OCI-LY7 (cell line): ENCODE data around the gene TMEM191C.

Experiments
- CTCF ChIP-seq: fragments of 200-600 bp; sonication (generic); conservative IDR thresholded peaks from 2 replicates; pipeline ENCODE4 v1.5.1; 2014; ENCODE audit warnings: mild to moderate bottlenecking, antibody characterized with exemption, low read length, moderate library complexity, mixed read lengths
- EZH2phosphoT487 ChIP-seq: fragments of 200-600 bp; sonication (generic); IDR thresholded peaks from 2 replicates; pipeline ENCODE4 v1.6.1; 2018; ENCODE audit warnings: low read depth, borderline replicate concordance, mild to moderate bottlenecking, mixed run types, antibody characterized with exemption, low read length, moderate library complexity, mixed read lengths

- TF ChIP-seq CTCF (no peak), EZH2phosphoT487 (no peak)
These were observed 18.4 kb upstream of the TMEM191C start for GRCh38 chr22:21448627-21449416.
